ENCODE results near the gene SPINK8. TPM values are rescaled to one million over a fixed set of nuclear protein-coding genes. Genes with fewer than 3 reads are reported as not detected.

SPINK8 gene
- polyA plus RNA-seq, 6 donors from 2014 or later = not detected

- Mint-ChIP-seq H3K27me3 (peaks cover 0 to 3% (median 0%) of the 10 kb centered on the region in 3 donors), H3K9me3 (peaks cover 0 to under 1% (median 0%) of the 10 kb centered on the region in 7 donors), H3K36me3 (no peaks in the 10 kb centered on the region), H3K27ac (peak overlapping the region in 4 of 6 donors; percentile 16 to 96 (median 28)), H3K4me1 (peaks cover 17 to 30% (median 21%) of the 10 kb centered on the region in 3 donors), H3K4me3 (peak overlapping the region in 2 of 8 donors; percentile 21 to 48)
- no peak for DNase-seq
- ATAC-seq (ENCODE audit: low read depth in 2 of 2) = peak in 1 of 2 donors; percentile 44
Observed at GRCh38 chr3:48306860-48307530, 26.5 kb downstream of the SPINK8 start.

- Mint-ChIP-seq H3K9me3 (no peaks in the 10 kb centered on the region), H3K4me3 (no peak overlapping the region), H3K27me3 (no peaks in the 10 kb centered on the region), H3K4me1 (peaks cover 24 to 34% (median 26%) of the 10 kb centered on the region in 3 donors), H3K36me3 (no peaks in the 10 kb centered on the region), H3K27ac (peak overlapping the region in 1 of 6 donors; percentile 16)
- DNase-seq = no peak
- no peak for ATAC-seq (ENCODE audit: low read depth in 2 of 2)
Observed at GRCh38 chr3:48306290-48306689, 27.2 kb downstream of the SPINK8 start.

- Mint-ChIP-seq H3K36me3 (no peaks in the 10 kb centered on the region), H3K9me3 (no peaks in the 10 kb centered on the region), H3K4me1 (peaks cover 27 to 41% (median 29%) of the 10 kb centered on the region in 3 donors), H3K27me3 (no peaks in the 10 kb centered on the region), H3K4me3 (no peak overlapping the region), H3K27ac (peak overlapping the region in 1 of 6 donors; percentile 50)
- DNase-seq = no peak
- no peak for ATAC-seq (ENCODE audit: low read depth in 2 of 2)
Observed at GRCh38 chr3:48305396-48305795, 28.1 kb downstream of the SPINK8 start.

GRCh38 chr3:48303021-48303420 lies 30.4 kb downstream of the SPINK8 start:
- Mint-ChIP-seq H3K36me3 (no peaks in the 10 kb centered on the region), H3K4me1 (peaks cover 36 to 52% (median 38%) of the 10 kb centered on the region in 3 donors)
- ATAC-seq (ENCODE audit: low read depth in 2 of 2) = no peak

GRCh38 chr3:48301800-48302166 lies 31.7 kb downstream of the SPINK8 start:
- H3K4me1 Mint-ChIP-seq = peaks cover 33 to 44% (median 36%) of the 10 kb centered on the region in 3 donors
- peak overlapping the region; percentile 63 to 98 (median 84) for H3K27ac Mint-ChIP-seq
- no peaks in the 10 kb centered on the region for H3K27me3 Mint-ChIP-seq
- H3K36me3 Mint-ChIP-seq = peaks cover 0 to 7% of the 10 kb centered on the region in 2 donors
- peak overlapping the region; percentile 93 to 97 (median 96) for H3K4me3 Mint-ChIP-seq
- no peak for DNase-seq
- H3K9me3 Mint-ChIP-seq = no peaks in the 10 kb centered on the region
- ATAC-seq (ENCODE audit: low read depth in 2 of 2) = peak in 1 of 2 donors; percentile 2

More at GRCh38 chr3:48303021-48303420, 30.4 kb downstream of the SPINK8 start:
- Mint-ChIP-seq H3K27ac (peak overlapping the region in 4 of 6 donors; percentile 40 to 95 (median 82)), H3K9me3 (no peaks in the 10 kb centered on the region), H3K4me3 (peak overlapping the region in 6 of 8 donors; percentile 93 to 97 (median 96)), H3K27me3 (no peaks in the 10 kb centered on the region)
- no peak for DNase-seq

GRCh38 chr3:48301020-48301799 lies 32.3 kb downstream of the SPINK8 start, which contains the start of gene NME6:
Gene NME6 (minus strand): TSS chr3:48301367.
- ATAC-seq (ENCODE audit: low read depth in 2 of 2) (peak; percentile 81 to 83), DNase-seq (peak; percentile 87)
- H3K4me1 Mint-ChIP-seq = peaks cover 27 to 39% (median 35%) of the 10 kb centered on the region in 3 donors
- peak within 1 kb of the TSS; percentile 86 to 99 (median 98) for H3K27ac Mint-ChIP-seq
- H3K27me3 Mint-ChIP-seq = no peaks in the 10 kb centered on the region
- peak within 1 kb of the TSS; percentile 93 to 97 (median 96) for H3K4me3 Mint-ChIP-seq
- peaks cover 0 to 13% of the 10 kb centered on the region in 2 donors for H3K36me3 Mint-ChIP-seq
- no peaks in the 10 kb centered on the region for H3K9me3 Mint-ChIP-seq

- Mint-ChIP-seq H3K36me3 (peaks cover 0 to 13% of the 10 kb centered on the region in 2 donors), H3K27ac (peak overlapping the region; percentile 76 to 99 (median 98)), H3K4me3 (peak overlapping the region; percentile 93 to 97 (median 96)), H3K27me3 (no peaks in the 10 kb centered on the region), H3K4me1 (peaks cover 27 to 37% (median 35%) of the 10 kb centered on the region in 3 donors), H3K9me3 (no peaks in the 10 kb centered on the region)
- DNase-seq (peak; percentile 53), ATAC-seq (ENCODE audit: low read depth in 2 of 2) (peak; percentile 57 to 61)
Observed at GRCh38 chr3:48299746-48300712, 33.4 kb downstream of the SPINK8 start.

- Mint-ChIP-seq H3K36me3 (peaks cover under 1 to 13% of the 10 kb centered on the region in 2 donors), H3K27ac (peak overlapping the region in 1 of 6 donors; percentile 32), H3K4me1 (peaks cover 20 to 29% (median 25%) of the 10 kb centered on the region in 3 donors), H3K27me3 (no peaks in the 10 kb centered on the region), H3K9me3 (no peaks in the 10 kb centered on the region), H3K4me3 (peak overlapping the region in 2 of 8 donors; percentile 1 to 50)
- ATAC-seq (ENCODE audit: low read depth in 2 of 2) (no peak), DNase-seq (no peak)
Observed at GRCh38 chr3:48297111-48297810, 36.2 kb downstream of the SPINK8 start.

- no peak for ATAC-seq (ENCODE audit: low read depth in 2 of 2)
- H3K27ac Mint-ChIP-seq = peak overlapping the region in 1 of 6 donors; percentile 32
- no peaks in the 10 kb centered on the region for H3K27me3 Mint-ChIP-seq
- no peak overlapping the region for H3K4me3 Mint-ChIP-seq
- H3K36me3 Mint-ChIP-seq = peaks cover 4 to 13% of the 10 kb centered on the region in 2 donors
- no peaks in the 10 kb centered on the region for H3K9me3 Mint-ChIP-seq
- peaks cover 14 to 24% (median 19%) of the 10 kb centered on the region in 3 donors for H3K4me1 Mint-ChIP-seq
- DNase-seq = no peak
Observed at GRCh38 chr3:48296699-48297098, 36.8 kb downstream of the SPINK8 start.

- ATAC-seq (ENCODE audit: low read depth in 2 of 2) (no peak), DNase-seq (no peak)
- no peak overlapping the region for H3K27ac Mint-ChIP-seq
- peaks cover 3 to 11% (median 5%) of the 10 kb centered on the region in 3 donors for H3K4me1 Mint-ChIP-seq
- peaks cover 12 to 17% of the 10 kb centered on the region in 2 donors for H3K36me3 Mint-ChIP-seq
- no peaks in the 10 kb centered on the region for H3K27me3 Mint-ChIP-seq
- H3K4me3 Mint-ChIP-seq = no peak overlapping the region
- peaks cover 0 to 2% (median 0%) of the 10 kb centered on the region in 7 donors for H3K9me3 Mint-ChIP-seq
Observed at GRCh38 chr3:48294611-48295263, 38.7 kb downstream of the SPINK8 start.

GRCh38 chr3:48289659-48290058 lies 43.8 kb downstream of the SPINK8 start:
- H3K4me3 Mint-ChIP-seq = peak overlapping the region in 1 of 8 donors; percentile 16
- peaks cover 0 to 3% (median 0%) of the 10 kb centered on the region in 7 donors for H3K9me3 Mint-ChIP-seq
- no peak for DNase-seq
- H3K4me1 Mint-ChIP-seq = peaks cover 0 to 4% (median 0%) of the 10 kb centered on the region in 3 donors
- H3K27me3 Mint-ChIP-seq = no peaks in the 10 kb centered on the region
- H3K36me3 Mint-ChIP-seq = peaks cover 24 to 26% of the 10 kb centered on the region in 2 donors
- no peak for ATAC-seq (ENCODE audit: low read depth in 2 of 2)
- peak overlapping the region in 1 of 6 donors; percentile 31 for H3K27ac Mint-ChIP-seq

- Mint-ChIP-seq H3K9me3 (peaks cover 0 to 3% (median 0%) of the 10 kb centered on the region in 7 donors), H3K4me3 (no peak overlapping the region), H3K36me3 (peaks cover 26% of the 10 kb centered on the region in 2 donors), H3K27ac (no peak overlapping the region), H3K4me1 (peaks cover 0 to 4% (median 2%) of the 10 kb centered on the region in 3 donors), H3K27me3 (no peaks in the 10 kb centered on the region)
- DNase-seq (no peak), ATAC-seq (ENCODE audit: low read depth in 2 of 2) (no peak)
Observed at GRCh38 chr3:48287034-48287433, 46.4 kb downstream of the SPINK8 start.

Measured in naive B cell (primary cell).